ENCODE measurements around the gene CYP24A1. TPM values are rescaled to one million over a fixed set of nuclear protein-coding genes. Genes with fewer than 3 reads are reported as not detected.

CYP24A1 gene
- total and polyA plus RNA-seq, 2 of the 13 experiments (the other 11 are each of a cell fraction or from before 2014, with no cell fraction given), result 9.4 to 32.7 TPM

DNA sequence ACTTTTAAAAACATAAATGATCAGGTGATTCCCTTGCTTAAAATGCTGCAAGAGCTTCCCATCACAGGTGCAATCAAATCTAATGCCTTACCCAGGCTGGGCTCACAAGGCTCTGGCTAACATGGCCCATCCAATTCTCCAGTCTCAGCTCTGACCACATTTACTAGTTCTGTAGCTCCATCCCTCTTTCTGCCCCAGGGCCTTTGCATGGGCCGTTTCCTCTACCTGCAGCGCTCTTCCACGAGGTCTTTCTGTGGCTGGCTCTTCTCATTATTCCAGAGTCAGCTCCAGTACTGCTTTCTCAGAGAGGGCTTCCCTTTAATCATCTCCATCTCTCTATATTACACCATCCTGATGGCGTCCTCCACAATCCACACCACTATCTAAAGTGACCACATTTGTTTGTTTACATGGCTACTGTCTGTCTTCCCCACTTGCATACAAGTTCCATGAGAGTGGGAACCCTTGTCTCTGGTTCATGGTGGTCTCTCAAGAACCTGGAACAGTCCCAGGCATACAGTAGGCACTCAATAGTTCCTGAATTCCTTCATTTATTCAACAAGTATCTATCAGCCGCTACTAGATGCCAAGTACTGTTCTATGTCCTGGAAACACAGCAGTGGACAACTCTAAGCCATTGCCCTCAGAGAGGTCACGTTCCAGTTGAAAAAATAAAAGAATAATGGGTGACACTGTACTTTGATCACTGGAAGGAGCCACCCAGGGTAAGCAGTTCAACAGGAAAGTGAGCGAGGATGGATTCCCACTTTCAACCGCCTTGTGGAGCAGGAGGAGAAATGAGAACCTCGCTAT lies 12.6 kb downstream of the CYP24A1 start (continued):
- TF ChIP-seq RBAK (CRISPR knock-in tag; IDR thresholded peaks at IDR 0.05) (no peak), HNRNPL (IDR thresholded peaks at IDR 0.05; ENCODE audit: low read depth, low read length) (no peak), RXRB (CRISPR knock-in tag; IDR thresholded peaks at IDR 0.05; ENCODE audit: borderline replicate concordance) (peak; percentile 37; the same call in 1 of the 2 replicates), SNAPC2 (CRISPR knock-in tag; IDR thresholded peaks at IDR 0.05) (no peak), ZNF687 (CRISPR knock-in tag; IDR thresholded peaks at IDR 0.05) (no peak), STAT5B (CRISPR knock-in tag; IDR thresholded peaks at IDR 0.05) (no peak)
- TF ChIP-seq, protein P1, sequence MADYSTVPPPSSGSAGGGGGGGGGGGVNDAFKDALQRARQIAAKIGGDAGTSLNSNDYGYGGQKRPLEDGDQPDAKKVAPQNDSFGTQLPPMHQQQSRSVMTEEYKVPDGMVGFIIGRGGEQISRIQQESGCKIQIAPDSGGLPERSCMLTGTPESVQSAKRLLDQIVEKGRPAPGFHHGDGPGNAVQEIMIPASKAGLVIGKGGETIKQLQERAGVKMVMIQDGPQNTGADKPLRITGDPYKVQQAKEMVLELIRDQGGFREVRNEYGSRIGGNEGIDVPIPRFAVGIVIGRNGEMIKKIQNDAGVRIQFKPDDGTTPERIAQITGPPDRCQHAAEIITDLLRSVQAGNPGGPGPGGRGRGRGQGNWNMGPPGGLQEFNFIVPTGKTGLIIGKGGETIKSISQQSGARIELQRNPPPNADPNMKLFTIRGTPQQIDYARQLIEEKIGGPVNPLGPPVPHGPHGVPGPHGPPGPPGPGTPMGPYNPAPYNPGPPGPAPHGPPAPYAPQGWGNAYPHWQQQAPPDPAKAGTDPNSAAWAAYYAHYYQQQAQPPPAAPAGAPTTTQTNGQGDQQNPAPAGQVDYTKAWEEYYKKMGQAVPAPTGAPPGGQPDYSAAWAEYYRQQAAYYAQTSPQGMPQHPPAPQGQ (CRISPR knock-in tag; IDR thresholded peaks at IDR 0.05; ENCODE audit: borderline replicate concordance), result no peak
